ENCODE measurements around the gene NUCB2.

GRCh38 chr11:17368551-17368950, 92.0 kb downstream of the NUCB2 start:
- TF ChIP-seq SUZ12 (IDR thresholded peaks at IDR 0.05; ENCODE audit: low read length) = no peak
- no peak for TF ChIP-seq CTCF (IDR thresholded peaks at IDR 0.05; ENCODE audit: control extremely low read depth in 1 of 3, insufficient read depth in 1 of 3, low read depth in 1 of 3, low read length in 3 of 3)
- no peak for TF ChIP-seq SP1 (IDR thresholded peaks at IDR 0.05; ENCODE audit: low read depth, low read length)
- TF ChIP-seq POLR2AphosphoS5 (IDR thresholded peaks at IDR 0.05; ENCODE audit: low read depth, low read length) = no peak
- no peak for TF ChIP-seq RAD21 (IDR thresholded peaks at IDR 0.05 in 1 of 2, conservative IDR thresholded peaks at IDR 0.05 in 1 of 2; ENCODE audit: low read depth in 2 of 2, low read length in 2 of 2)
- TF ChIP-seq EZH2 (IDR thresholded peaks at IDR 0.05; ENCODE audit: low read depth, low read length, severe bottlenecking) = no peak
- TF ChIP-seq BRCA1 (IDR thresholded peaks at IDR 0.05; ENCODE audit: low read depth, low read length) = no peak
- TF ChIP-seq POLR2A (IDR thresholded peaks at IDR 0.05; ENCODE audit: control extremely low read depth in 1 of 2, low read depth in 2 of 2, low read length in 2 of 2) = no peak

All from H1 (cell line).